IPS-20b (cell line): ENCODE measurements around the gene ITPR3.
A peak's percentile ranks its signal among the peaks of the same experiment; 100 is the strongest.
"Not testable (repeated sequence)": the region's sequence is repeated elsewhere in the genome, so short reads cannot be mapped to it uniquely, and the experiment has no call there.

Experiments used
- H3K27ac ChIP-seq: one replicate; pipeline ENCODE4 v1.5.1; 2013; ENCODE audit warnings: low read length
- H3K27me3 ChIP-seq: 2 replicates; pipeline ENCODE4 v1.6.1; 2013; ENCODE audit warnings: mild to moderate bottlenecking, low read length, inconsistent platforms; ENCODE audit not compliant: insufficient read depth
- H3K36me3 ChIP-seq: 2 replicates; pipeline ENCODE4 v1.6.1; 2013; ENCODE audit warnings: low read depth, mild to moderate bottlenecking, inconsistent platforms, low read length, moderate library complexity; ENCODE audit not compliant: insufficient read depth
- H3K4me1 ChIP-seq: 2 replicates; pipeline ENCODE4 v1.6.1; 2013; ENCODE audit warnings: mild to moderate bottlenecking, control low read depth, inconsistent platforms, low read length, moderate library complexity; ENCODE audit not compliant: insufficient read depth
- H3K4me3 ChIP-seq: 2 replicates; pipeline ENCODE4 v1.5.1; 2013; ENCODE audit warnings: mild to moderate bottlenecking, low read length, inconsistent platforms
- H3K9ac ChIP-seq: 2 replicates; pipeline ENCODE4 v1.6.1; 2013; ENCODE audit warnings: low read depth, mild to moderate bottlenecking, inconsistent platforms, low read length, moderate library complexity
- H3K9me3 ChIP-seq: 2 replicates; pipeline ENCODE4 v1.6.1; 2013; ENCODE audit warnings: mild to moderate bottlenecking, low read depth, low read length, inconsistent platforms; ENCODE audit not compliant: insufficient read depth

Gene ITPR3

GRCh38 chr6:33592595-33593413 lies 28.3 kb upstream of the ITPR3 start:
- H3K27me3 ChIP-seq, result peaks cover 7% of the 10 kb centered on the region
- no peak overlapping the region for H3K27ac ChIP-seq
- peak overlapping the region; percentile 14; the same call in 1 of the 2 replicates for H3K9ac ChIP-seq
- H3K9me3 ChIP-seq, result no peaks in the 10 kb centered on the region
- H3K4me3 ChIP-seq, result peak overlapping the region; percentile 54
- H3K4me1 ChIP-seq, result peaks cover 3% of the 10 kb centered on the region; the same call in 1 of the 2 replicates
- no peaks in the 10 kb centered on the region for H3K36me3 ChIP-seq

GRCh38 chr6:33593414-33593727 lies 27.8 kb upstream of the ITPR3 start:
- peaks cover 3% of the 10 kb centered on the region; the same call in 1 of the 2 replicates for H3K4me1 ChIP-seq
- peak overlapping the region; percentile 14; the same call in 1 of the 2 replicates for H3K9ac ChIP-seq
- H3K4me3 ChIP-seq, result peak overlapping the region; percentile 54
- no peaks in the 10 kb centered on the region for H3K9me3 ChIP-seq
- peaks cover 7% of the 10 kb centered on the region for H3K27me3 ChIP-seq
- H3K36me3 ChIP-seq, result no peaks in the 10 kb centered on the region
- no peak overlapping the region for H3K27ac ChIP-seq

GRCh38 chr6:33595001-33595846 lies 25.9 kb upstream of the ITPR3 start:
- Histone ChIP-seq H3K4me3 (no peak overlapping the region), H3K9ac (no peak overlapping the region), H3K4me1 (peaks cover 3% of the 10 kb centered on the region; the same call in 1 of the 2 replicates), H3K27me3 (peaks cover 7% of the 10 kb centered on the region), H3K36me3 (no peaks in the 10 kb centered on the region), H3K9me3 (no peaks in the 10 kb centered on the region), H3K27ac (no peak overlapping the region)

- H3K4me1 ChIP-seq, H3K9me3 ChIP-seq, H3K27ac ChIP-seq, H3K36me3 ChIP-seq, H3K27me3 ChIP-seq, H3K9ac ChIP-seq, H3K4me3 ChIP-seq: not testable (repeated sequence)
Measured at GRCh38 chr6:33596894-33597293, 24.2 kb upstream of the ITPR3 start.

GRCh38 chr6:33597551-33598322 lies 23.4 kb upstream of the ITPR3 start:
- H3K27me3 ChIP-seq, result peaks cover 7% of the 10 kb centered on the region
- H3K9me3 ChIP-seq, result no peaks in the 10 kb centered on the region
- H3K27ac ChIP-seq, result no peak overlapping the region
- no peak overlapping the region for H3K9ac ChIP-seq
- no peaks in the 10 kb centered on the region for H3K36me3 ChIP-seq
- H3K4me1 ChIP-seq, result 0 out of 2 replicates have a peak, but pooled peaks cover 3% of the 10 kb centered on the region
- no peak overlapping the region for H3K4me3 ChIP-seq

GRCh38 chr6:33599413-33599938 lies 21.6 kb upstream of the ITPR3 start:
- Histone ChIP-seq H3K27me3 (no peaks in the 10 kb centered on the region), H3K9ac (no peak overlapping the region), H3K9me3 (no peaks in the 10 kb centered on the region), H3K4me3 (no peak overlapping the region), H3K36me3 (no peaks in the 10 kb centered on the region), H3K27ac (no peak overlapping the region), H3K4me1 (no peaks in the 10 kb centered on the region)

- Histone ChIP-seq H3K27ac (no peak overlapping the region), H3K27me3 (no peaks in the 10 kb centered on the region), H3K4me3 (no peak overlapping the region), H3K36me3 (no peaks in the 10 kb centered on the region), H3K4me1 (no peaks in the 10 kb centered on the region), H3K9ac (no peak overlapping the region), H3K9me3 (no peaks in the 10 kb centered on the region)
Measured at GRCh38 chr6:33600761-33601160, 20.4 kb upstream of the ITPR3 start.

GRCh38 chr6:33602180-33602579 lies 18.9 kb upstream of the ITPR3 start:
- no peaks in the 10 kb centered on the region for H3K27me3 ChIP-seq
- no peaks in the 10 kb centered on the region for H3K36me3 ChIP-seq
- no peak overlapping the region for H3K27ac ChIP-seq
- no peak overlapping the region for H3K4me3 ChIP-seq
- no peak overlapping the region for H3K9ac ChIP-seq
- H3K4me1 ChIP-seq, result peaks cover under 1% of the 10 kb centered on the region; the same call in 1 of the 2 replicates
- no peaks in the 10 kb centered on the region for H3K9me3 ChIP-seq

GRCh38 chr6:33604941-33605854 lies 15.9 kb upstream of the ITPR3 start:
- peaks cover 16% of the 10 kb centered on the region for H3K4me1 ChIP-seq

GRCh38 chr6:33606642-33607041 lies 14.5 kb upstream of the ITPR3 start:
- no peaks in the 10 kb centered on the region for H3K9me3 ChIP-seq
- no peaks in the 10 kb centered on the region for H3K27me3 ChIP-seq
- H3K4me3 ChIP-seq, result no peak overlapping the region
- no peaks in the 10 kb centered on the region for H3K36me3 ChIP-seq
- H3K4me1 ChIP-seq, result peaks cover 30% of the 10 kb centered on the region
- no peak overlapping the region for H3K27ac ChIP-seq
- no peak overlapping the region for H3K9ac ChIP-seq

More at GRCh38 chr6:33604941-33605854, 15.9 kb upstream of the ITPR3 start:
- no peaks in the 10 kb centered on the region for H3K27me3 ChIP-seq
- no peaks in the 10 kb centered on the region for H3K9me3 ChIP-seq
- H3K9ac ChIP-seq, result no peak overlapping the region
- no peaks in the 10 kb centered on the region for H3K36me3 ChIP-seq
- no peak overlapping the region for H3K27ac ChIP-seq
- H3K4me3 ChIP-seq, result no peak overlapping the region
